HFF-Myc (cell line): ENCODE data around the gene LAG3.

ENCODE experiments used
- DNase-seq: peaks from one replicate; pipeline ENCODE4 v3.0.0-alpha.2; 2011; ENCODE audit warnings: low read depth; ENCODE audit errors: extremely low read depth
- H3K4me3 ChIP-seq: replicated peaks from 2 replicates; pipeline ENCODE4 v1.5.1; 2011; ENCODE audit warnings: low read depth, mild to moderate bottlenecking, control low read depth, low read length
- TF ChIP-seq, protein P1 (sequence below): IDR thresholded peaks from 2 replicates; pipeline ENCODE4 v1.5.1; 2012; ENCODE audit warnings: mild to moderate bottlenecking, low read depth, low read length, control low read depth; ENCODE audit errors: missing control alignments

The LAG3 gene

DNA sequence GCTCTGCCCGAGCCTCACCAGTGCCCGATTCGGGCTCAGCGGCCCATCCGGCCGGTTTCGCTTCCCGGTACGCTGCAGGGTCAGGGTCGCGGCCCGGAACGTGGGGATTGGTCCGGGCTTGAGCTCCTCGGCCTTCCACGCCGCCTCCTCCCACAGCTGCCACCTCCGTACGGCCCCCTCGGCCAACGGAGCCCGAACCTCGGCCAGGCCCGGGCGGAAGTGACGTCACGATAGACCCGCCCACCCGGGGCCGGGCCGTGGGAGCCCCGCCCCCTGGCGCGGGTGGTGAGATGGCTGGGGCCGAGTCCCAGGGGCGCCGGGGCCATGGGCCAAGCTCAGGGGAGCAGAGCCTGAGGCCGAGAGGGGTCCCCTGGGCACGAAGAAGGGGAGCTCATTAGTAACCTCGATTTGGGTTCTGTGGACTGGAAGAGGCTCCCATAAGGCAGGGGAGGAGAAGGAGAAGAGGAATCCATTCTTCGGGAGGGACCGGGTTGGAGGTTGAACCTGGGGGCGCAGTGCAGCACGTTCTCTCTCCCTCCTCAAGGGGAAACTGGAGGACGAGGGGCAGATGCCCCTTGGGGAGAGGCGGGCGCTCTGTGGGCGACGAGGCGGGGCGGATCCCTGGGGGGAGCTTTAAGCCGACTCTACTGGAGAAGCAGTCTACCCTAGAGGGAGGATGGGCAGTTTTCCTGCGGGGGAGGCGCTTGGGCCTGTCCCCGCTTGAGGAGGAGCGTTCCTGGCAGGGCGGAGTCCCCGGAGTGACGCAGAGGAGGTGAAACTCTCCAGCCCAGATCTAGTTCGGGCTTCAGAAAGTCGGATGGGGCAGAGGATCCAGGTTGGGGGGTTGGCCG is 19.2 kb upstream of the LAG3 start, which contains the start of gene MLF2:
TSS of gene MLF2 (minus strand) at position 221 of the 851 bp plus-strand sequence. CDS start 807 bp downstream, outside the sequence.
- peak; percentile 98 for DNase-seq
- TF ChIP-seq, protein P1, sequence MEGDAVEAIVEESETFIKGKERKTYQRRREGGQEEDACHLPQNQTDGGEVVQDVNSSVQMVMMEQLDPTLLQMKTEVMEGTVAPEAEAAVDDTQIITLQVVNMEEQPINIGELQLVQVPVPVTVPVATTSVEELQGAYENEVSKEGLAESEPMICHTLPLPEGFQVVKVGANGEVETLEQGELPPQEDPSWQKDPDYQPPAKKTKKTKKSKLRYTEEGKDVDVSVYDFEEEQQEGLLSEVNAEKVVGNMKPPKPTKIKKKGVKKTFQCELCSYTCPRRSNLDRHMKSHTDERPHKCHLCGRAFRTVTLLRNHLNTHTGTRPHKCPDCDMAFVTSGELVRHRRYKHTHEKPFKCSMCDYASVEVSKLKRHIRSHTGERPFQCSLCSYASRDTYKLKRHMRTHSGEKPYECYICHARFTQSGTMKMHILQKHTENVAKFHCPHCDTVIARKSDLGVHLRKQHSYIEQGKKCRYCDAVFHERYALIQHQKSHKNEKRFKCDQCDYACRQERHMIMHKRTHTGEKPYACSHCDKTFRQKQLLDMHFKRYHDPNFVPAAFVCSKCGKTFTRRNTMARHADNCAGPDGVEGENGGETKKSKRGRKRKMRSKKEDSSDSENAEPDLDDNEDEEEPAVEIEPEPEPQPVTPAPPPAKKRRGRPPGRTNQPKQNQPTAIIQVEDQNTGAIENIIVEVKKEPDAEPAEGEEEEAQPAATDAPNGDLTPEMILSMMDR, result peak; percentile 96
- H3K4me3 ChIP-seq, result peak within 1 kb of the TSS; percentile 91

DNA sequence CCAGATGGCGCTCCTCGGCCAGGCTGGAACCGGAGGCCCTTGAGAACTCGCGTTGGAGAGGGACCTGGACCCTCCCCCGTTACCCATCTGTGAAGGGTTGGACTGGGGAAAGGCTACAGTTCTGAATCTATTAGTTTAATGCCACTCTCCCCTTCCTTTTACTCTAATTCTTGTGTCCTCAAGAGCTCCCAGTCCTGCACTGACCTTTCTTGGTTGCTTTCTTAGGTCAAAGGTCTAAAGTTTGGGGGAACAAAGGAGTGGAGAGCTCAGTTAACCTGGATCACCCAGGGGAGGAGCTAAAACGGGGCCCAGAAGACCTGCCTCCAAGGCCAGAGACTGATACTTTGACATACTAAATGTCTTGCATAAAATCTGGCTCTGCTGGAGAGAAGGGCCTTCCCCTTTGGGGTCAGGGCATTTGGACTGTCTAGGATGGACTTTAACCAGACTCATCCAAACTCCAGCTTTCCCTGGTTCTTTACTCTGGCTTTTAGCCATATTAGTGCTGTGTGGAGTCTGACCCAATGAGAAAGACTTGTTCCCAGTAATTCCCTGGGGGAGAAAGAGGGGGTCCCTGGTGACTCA is 18.5 kb upstream of the LAG3 start:
- DNase-seq, result no peak

DNA sequence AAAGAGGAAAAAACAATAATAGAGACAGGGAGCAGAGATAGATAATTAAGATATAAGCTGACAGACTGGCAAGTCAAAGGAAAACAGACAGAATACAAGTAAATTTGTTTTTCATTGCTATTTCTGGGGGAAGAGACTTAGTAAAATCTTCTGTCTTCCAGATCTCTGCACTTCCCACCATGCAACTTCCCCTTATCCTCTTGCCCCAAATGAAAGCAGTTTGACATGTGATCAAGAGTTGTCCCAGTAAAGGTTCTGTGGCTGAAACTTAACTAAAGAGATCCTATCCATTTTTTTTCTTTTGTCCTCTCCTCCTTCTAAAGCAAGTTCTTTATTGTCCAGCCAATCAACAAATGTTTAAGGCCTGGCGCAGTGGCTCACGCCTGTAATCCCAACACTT is 17.9 kb upstream of the LAG3 start:
- no peak overlapping the region for H3K4me3 ChIP-seq
- TF ChIP-seq, protein P1, result no peak
- DNase-seq, result no peak

More for the DNA sequence above, 18.5 kb upstream of the LAG3 start:
- peak overlapping the region; percentile 91 for H3K4me3 ChIP-seq
- TF ChIP-seq, protein P1, result no peak

DNA sequence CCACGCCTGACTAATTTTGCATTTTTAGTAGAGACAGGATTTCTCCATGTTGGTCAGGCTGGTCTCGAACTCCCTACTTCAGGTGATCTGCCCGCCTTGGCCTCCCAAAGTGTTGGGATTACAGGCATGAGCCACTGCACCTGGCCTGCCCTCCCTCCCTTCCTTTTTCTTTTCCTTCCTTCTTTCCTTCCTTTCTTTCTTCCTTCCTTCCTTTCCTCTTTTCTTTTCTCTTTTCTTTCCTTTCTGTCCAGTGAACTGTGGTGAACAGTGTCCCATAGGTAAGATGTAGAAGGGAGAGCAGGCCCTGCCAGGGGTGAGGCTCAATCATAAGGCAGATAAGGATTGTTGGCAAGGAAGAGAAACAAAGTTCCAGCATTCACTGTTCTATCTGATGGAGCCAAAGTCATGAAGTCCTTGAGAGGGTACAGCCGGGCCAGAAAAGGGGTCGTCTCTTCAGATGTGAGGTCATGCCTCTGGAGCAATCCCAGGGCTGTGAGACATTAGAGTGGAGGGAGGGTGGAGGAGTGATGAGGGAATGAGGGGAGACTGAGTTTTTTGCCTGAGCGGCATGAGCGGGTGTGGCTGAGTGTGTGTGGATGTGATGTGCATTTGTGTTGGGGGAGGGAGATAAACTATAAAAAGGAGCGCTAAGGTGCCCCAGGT is 15.2 kb upstream of the LAG3 start:
- H3K4me3 ChIP-seq, result no peak overlapping the region
- TF ChIP-seq, protein P1, result no peak
- DNase-seq, result no peak

DNA sequence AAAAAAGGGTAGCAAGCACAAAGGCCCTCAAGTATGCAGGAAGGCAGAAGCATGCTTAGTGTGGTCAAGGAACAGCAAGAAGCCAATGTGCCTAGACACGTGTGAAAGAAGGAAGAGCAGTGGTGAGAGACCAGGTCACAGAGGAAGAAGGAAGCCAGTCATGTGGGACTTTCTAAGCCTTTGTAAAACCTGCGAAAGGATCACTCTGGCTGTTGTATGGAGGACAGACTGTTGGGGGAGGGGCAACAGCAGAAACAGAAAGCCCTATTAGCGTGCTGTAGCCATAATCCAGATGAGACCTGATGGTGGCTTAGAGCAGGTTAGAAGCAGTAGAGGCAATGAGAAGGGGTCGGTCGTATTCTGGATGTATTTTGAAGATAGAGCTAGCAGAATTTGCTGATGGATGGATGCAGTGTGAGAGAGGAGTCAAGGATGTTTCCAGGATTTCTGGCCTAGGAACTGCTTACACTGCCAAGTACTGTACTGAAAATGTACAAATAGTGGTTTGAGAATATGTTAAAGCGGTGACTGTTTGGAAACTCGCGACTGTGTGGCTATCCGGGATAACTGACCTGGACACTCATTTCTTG is 13.7 kb upstream of the LAG3 start:
- TF ChIP-seq, protein P1, result no peak
- DNase-seq, result no peak
- no peak overlapping the region for H3K4me3 ChIP-seq

DNA sequence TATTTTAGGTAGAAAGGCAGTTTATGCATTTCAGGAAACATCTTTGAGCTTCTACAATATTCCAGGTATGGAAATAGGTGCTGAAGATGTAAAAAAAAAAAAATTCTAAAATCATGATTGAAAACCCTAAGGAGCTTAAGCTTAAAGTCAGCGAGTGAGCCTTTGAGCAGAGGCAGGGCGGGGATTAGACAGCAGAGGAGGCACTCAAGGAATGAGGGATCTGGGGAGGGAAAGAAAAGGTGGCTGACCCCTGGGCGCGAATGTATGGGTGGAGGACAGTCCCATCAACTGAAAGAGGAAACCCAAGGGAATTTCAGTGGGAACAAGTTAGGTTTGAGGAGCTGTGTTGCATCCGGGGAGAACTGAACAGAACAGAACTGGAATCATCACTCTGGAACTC is 12.6 kb upstream of the LAG3 start:
- no peak overlapping the region for H3K4me3 ChIP-seq
- no peak for DNase-seq
- TF ChIP-seq, protein P1, result no peak
